Measurements from ENCODE around the gene MORF4L1.

MORF4L1 gene

DNA sequence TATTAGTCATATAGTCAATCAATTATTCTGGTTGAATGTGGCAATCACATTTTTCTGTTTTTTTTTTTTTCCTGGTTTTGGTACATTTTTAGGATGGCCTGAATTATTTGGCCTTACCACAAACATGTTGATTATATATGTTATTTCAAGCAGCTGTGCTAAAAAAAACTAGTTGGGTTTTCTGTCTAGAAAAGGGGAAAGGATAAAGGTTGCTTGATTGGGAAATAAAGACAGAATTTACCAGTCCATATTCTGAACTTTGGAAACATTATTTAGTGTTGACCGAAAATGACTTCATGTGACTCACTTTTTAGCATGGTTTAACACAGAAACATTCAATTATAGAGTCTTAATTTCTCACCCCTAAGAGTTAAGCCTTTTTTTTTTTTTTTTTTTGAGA lies 8.1 kb downstream of the MORF4L1 start:
- Histone ChIP-seq H3K9me3 (ENCODE audit: insufficient read depth, low read length) (no peaks in the 10 kb centered on the region), H3K4me3 (ENCODE audit: insufficient read depth, low read length, poor library complexity, severe bottlenecking) (no peak overlapping the region), H3K4me2 (ENCODE audit: low read depth, low read length, poor library complexity, severe bottlenecking) (no peak overlapping the region), H3K36me3 (ENCODE audit: low read length) (peaks cover 49% of the 10 kb centered on the region), H3K9me2 (replicated peaks; ENCODE audit: insufficient read depth, low read length) (no peaks in the 10 kb centered on the region), H4K20me1 (ENCODE audit: low read depth, low read length) (peaks cover 71% of the 10 kb centered on the region), H3F3A (ENCODE audit: insufficient read depth) (peaks cover 12% of the 10 kb centered on the region; the same call in 1 of the 2 replicates), H3K9ac (ENCODE audit: low read length) (no peak overlapping the region), H3K27ac (ENCODE audit: low read depth, low read length) (no peak overlapping the region), H3K79me2 (ENCODE audit: insufficient read depth, low read length) (peaks cover 99% of the 10 kb centered on the region), H2AFZ (ENCODE audit: low read depth, low read length, severe bottlenecking) (no peak overlapping the region), H3K27me3 (ENCODE audit: low read length) (no peaks in the 10 kb centered on the region)
- TF ChIP-seq CTCF (IDR thresholded peaks at IDR 0.05; ENCODE audit: insufficient read depth, low read length, poor library complexity, severe bottlenecking) (no peak), EZH2phosphoT487 (conservative IDR thresholded peaks at IDR 0.05; ENCODE audit: low read length) (no peak)

DNA sequence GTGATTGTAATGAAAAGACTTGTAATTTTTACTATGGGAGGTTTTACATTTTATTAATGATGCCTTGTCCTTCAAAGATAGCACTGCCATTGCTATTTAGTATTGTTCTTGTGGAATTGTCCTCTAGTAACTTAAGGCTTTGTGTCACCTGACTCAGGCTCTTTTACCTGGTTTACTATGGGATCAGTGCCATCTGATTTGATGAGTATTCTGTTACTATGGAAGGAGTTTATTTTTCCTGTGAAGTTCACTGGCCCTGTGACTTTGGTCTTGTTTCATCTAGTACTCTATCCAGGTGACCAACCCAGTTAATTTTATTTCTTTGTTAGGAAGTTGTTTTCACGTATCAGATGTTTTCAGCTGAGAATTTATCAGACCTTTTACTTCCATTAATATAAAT lies 9.0 kb downstream of the MORF4L1 start:
- Histone ChIP-seq H4K20me1 (ENCODE audit: low read depth, low read length) (peaks cover 65% of the 10 kb centered on the region), H3K4me2 (ENCODE audit: low read depth, low read length, poor library complexity, severe bottlenecking) (no peak overlapping the region), H3K9me3 (ENCODE audit: insufficient read depth, low read length) (no peaks in the 10 kb centered on the region), H3K27me3 (ENCODE audit: low read length) (no peaks in the 10 kb centered on the region), H3K36me3 (ENCODE audit: low read length) (peaks cover 56% of the 10 kb centered on the region), H3K79me2 (ENCODE audit: insufficient read depth, low read length) (peaks cover 99% of the 10 kb centered on the region), H3K4me3 (ENCODE audit: insufficient read depth, low read length, poor library complexity, severe bottlenecking) (no peak overlapping the region), H3K27ac (ENCODE audit: low read depth, low read length) (no peak overlapping the region), H3F3A (ENCODE audit: insufficient read depth) (peaks cover 12% of the 10 kb centered on the region; the same call in 1 of the 2 replicates), H3K9me2 (replicated peaks; ENCODE audit: insufficient read depth, low read length) (no peaks in the 10 kb centered on the region), H3K9ac (ENCODE audit: low read length) (no peak overlapping the region), H2AFZ (ENCODE audit: low read depth, low read length, severe bottlenecking) (no peak overlapping the region)
- TF ChIP-seq CTCF (IDR thresholded peaks at IDR 0.05; ENCODE audit: insufficient read depth, low read length, poor library complexity, severe bottlenecking) (no peak), EZH2phosphoT487 (conservative IDR thresholded peaks at IDR 0.05; ENCODE audit: low read length) (no peak)

DNA sequence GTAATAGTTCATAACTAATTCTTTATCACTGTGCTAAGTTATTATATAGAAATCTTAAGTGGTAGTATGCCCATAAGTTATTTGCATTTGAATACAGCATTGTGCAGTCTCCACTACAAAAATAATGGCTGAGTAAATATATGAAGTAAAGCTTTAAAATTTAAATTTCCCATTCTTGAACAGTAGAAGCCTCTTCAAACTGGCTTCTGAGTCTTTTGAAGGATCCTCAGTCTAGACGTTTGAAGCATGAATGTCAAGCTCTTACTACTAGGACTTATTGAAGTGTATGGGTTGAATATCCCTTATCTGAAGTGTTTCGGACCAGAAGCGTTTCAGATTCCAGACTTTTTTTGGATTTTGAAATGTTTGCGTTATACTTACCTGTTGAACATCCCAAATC lies 16.3 kb downstream of the MORF4L1 start:
- H3K27me3 ChIP-seq (ENCODE audit: low read length): no peaks in the 10 kb centered on the region
- H3K27ac ChIP-seq (ENCODE audit: low read depth, low read length): no peak overlapping the region
- H3K9me3 ChIP-seq (ENCODE audit: insufficient read depth, low read length): no peaks in the 10 kb centered on the region
- no peak for TF ChIP-seq EZH2phosphoT487 (conservative IDR thresholded peaks at IDR 0.05; ENCODE audit: low read length)
- no peak for TF ChIP-seq CTCF (IDR thresholded peaks at IDR 0.05; ENCODE audit: insufficient read depth, low read length, poor library complexity, severe bottlenecking)
- no peak overlapping the region for H3K4me3 ChIP-seq (ENCODE audit: insufficient read depth, low read length, poor library complexity, severe bottlenecking)
- no peaks in the 10 kb centered on the region for H3K9me2 ChIP-seq (replicated peaks; ENCODE audit: insufficient read depth, low read length)
- H4K20me1 ChIP-seq (ENCODE audit: low read depth, low read length): peaks cover 21% of the 10 kb centered on the region
- H3F3A ChIP-seq (ENCODE audit: insufficient read depth): peaks cover 8% of the 10 kb centered on the region; the same call in 1 of the 2 replicates
- H2AFZ ChIP-seq (ENCODE audit: low read depth, low read length, severe bottlenecking): no peak overlapping the region
- no peak overlapping the region for H3K9ac ChIP-seq (ENCODE audit: low read length)
- H3K36me3 ChIP-seq (ENCODE audit: low read length): peaks cover 76% of the 10 kb centered on the region
- no peak overlapping the region for H3K4me2 ChIP-seq (ENCODE audit: low read depth, low read length, poor library complexity, severe bottlenecking)
- H3K79me2 ChIP-seq (ENCODE audit: insufficient read depth, low read length): peaks cover 52% of the 10 kb centered on the region

Measured in SU-DHL-6 (cell line).